Adipose tissue (tissue), 3 donors: ENCODE data around the gene ANKRD33B. TPM values are rescaled to one million over a fixed set of nuclear protein-coding genes. Genes with fewer than 3 reads are reported as not detected.
"Not testable (repeated sequence)": the region's sequence is repeated elsewhere in the genome, so short reads cannot be mapped to it uniquely, and the experiment has no call there.

Source experiments
- H3K27ac ChIP-seq: one replicate; pipeline ENCODE4 v1.5.1; 2013; ENCODE audit warnings: low read depth, low read length
- WGBS, 3 donors: extraction: QIAGEN DNeasy Blood & Tissue Kit; methylation state at CpG; one replicate each; pipeline ENCODE4 v1.1.7; 2013; 5-methylcytosine and 5-hydroxymethylcytosine counted together
- polyA plus RNA-seq, 3 donors: library from polyadenylated mRNA; stranded (reverse); fragments of 200-250 nt; gene quantifications; one replicate each; pipeline ENCODE4 v1.2.3, GENCODE V29; 2013
- donor health status: healthy with polysubstance abuse.
- donor health status: Bipolar disorder and iron deficiency.
- donor health status: healthy.

The ANKRD33B gene
- polyA plus RNA-seq, 3 donors = 0.32 to 2.9 (median 0.89) TPM

DNA sequence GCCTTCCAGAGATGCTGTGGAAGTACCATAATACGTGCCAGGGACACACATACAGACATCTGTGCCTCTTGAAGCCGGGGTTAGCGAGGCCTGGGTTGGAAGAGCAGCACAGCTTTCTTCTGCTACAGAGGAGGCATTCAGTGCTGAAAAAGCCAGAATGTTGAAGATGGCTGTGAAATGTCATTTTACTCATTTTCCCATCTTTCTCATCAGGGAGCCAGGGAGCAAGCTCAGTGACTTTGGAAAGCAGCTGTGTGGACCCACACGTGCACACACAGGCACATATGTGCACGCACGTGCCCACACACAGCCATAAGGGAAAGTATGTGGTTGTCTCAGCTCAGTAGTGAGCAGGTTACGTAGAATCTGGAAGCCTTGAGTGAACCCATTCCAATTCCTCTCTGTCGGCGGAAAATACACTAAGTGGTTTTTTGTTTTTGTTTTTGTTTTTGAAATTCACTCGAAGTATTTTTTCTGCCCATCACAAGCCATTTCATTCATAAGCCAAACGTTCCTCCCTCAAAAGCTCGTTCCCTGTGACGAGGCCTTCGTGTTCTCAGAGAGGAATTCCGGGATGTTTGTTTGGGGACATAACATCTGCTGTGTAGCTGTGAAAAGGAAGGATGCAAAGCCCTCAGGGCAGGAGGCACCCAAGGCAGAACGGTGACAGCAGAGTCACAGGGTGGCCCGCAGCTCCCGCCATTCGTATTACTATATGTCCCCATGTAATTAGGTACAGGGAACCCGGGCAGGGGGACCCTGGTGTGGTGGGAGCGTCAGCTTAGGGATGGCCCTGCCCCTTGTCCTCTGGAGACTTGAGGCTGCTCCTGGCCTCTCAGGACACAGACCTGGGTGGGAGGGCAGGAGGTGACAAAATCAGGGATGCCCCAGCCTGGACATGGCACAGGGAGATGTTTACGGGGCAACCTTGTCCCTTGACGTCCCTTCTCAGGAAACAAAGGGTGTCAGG lies 29.0 kb upstream of the ANKRD33B start:
- no peak overlapping the region for H3K27ac ChIP-seq
- WGBS, 3 donors = 69 to 84% (median 82%) methylated on average over 23 of the region's 23 CpGs

DNA sequence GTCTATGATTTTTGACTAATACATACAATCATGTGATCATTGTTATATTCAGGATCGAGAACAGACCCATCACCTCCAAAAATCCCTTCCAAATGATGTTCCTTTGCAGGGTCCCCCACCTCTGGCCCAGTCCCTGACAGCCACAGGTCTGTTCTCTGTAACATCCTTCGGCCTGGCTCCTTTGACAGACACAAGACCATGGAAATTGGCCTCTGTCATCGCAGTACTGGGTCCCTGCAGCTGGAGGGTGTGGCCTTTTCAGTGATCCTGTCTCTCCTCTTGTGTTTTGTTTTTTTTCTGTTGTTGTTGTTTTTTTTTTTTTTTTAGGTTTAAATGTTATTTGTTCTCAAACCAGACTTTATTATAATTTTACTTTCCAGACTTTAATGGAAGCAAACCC lies 27.4 kb upstream of the ANKRD33B start:
- H3K27ac ChIP-seq = no peak overlapping the region
- 61 to 73% (median 70%) methylated on average over 3 of the region's 3 CpGs for WGBS, 3 donors

DNA sequence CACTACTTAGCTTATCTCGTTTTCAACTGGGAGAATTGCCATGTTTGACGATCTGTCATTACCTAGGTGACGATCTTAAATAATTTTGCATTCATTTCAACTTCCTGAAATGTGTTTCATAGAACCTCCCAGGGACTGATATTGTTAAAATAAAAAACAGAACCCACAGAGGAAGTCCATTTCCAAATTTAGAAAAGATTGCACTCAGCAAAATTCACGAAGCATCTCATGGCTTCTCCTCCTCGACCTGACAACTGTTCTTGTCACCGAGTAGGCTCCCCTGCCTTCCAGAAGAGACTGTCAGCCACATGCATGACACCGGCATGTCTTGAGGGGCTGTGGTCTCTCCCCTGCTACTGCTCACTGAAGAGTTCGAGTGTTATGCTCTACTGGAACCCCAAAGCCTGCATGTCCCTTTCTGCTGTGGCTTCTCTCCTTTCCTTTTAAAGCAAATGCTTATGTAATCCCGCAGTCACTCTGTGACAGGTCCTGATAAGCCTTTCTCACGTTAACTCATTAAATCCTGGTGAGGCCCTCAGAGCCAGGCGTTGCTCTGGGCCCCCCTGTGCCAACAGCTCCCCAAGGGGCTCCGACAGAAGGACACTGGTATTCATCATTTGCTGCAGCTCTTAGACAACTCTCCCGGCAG lies 26.8 kb upstream of the ANKRD33B start:
- WGBS, 3 donors = 12 to 22% (median 13%) methylated on average over 13 of the region's 13 CpGs
- H3K27ac ChIP-seq = no peak overlapping the region

DNA sequence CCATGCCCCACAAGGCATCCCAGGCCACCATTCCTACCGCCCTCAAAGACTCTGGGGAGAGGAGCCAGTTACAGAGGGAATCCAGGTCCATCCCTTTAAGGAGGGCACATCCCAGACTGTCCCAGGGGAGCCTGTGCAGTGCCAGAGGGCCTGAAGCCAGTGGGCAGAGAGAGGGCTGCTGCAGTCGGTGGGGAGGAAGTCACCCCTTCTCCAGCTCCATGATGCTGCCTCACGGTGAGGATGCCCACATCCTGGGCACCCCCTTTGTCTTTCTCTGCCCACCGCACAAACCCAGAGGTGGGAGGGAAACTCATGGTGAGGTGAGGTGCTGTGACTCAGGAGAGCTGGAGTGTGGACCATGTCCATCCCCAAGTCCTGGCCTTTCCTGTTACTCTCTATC lies 26.2 kb upstream of the ANKRD33B start:
- 38 to 60% (median 46%) methylated on average over 4 of the region's 4 CpGs for WGBS, 3 donors

DNA sequence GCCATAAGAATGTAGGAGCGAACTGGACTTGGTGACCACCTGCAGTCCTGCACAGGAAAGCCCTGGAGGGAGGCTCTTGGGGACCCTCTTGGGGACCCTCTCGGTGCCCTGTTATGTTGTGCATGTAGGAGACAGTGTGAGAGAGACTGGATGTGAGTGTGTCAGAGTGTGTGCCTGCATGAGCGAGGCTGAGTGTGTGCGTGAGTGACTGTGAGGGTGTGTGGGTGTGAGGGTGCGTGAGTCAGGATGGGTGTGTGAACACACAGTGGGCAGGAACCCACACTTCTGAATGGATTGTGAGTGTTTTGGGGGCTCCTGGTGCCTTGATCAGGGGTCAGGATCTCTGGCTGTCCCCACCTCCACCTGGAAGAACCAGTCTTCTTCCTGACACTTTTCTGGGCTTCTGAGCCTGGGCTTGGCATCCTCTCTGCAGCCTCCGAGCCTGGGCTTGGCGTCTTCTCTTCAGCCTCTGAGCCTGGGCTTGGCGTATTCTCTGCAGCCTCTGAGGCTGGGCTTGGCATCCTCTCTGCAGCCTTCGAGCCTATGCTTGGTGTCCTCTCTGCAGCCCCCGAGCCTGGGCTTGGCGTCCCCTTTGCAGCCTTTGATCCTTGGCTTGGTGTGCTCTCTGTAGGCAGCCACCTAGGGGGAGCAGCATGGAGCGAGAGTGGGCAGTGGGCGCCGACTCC lies 25.6 kb upstream of the ANKRD33B start:
- no peak overlapping the region for H3K27ac ChIP-seq
- 72 to 78% (median 74%) methylated on average over 14 of the region's 14 CpGs for WGBS, 3 donors

More for the DNA sequence above, 26.2 kb upstream of the ANKRD33B start:
- H3K27ac ChIP-seq = no peak overlapping the region

DNA sequence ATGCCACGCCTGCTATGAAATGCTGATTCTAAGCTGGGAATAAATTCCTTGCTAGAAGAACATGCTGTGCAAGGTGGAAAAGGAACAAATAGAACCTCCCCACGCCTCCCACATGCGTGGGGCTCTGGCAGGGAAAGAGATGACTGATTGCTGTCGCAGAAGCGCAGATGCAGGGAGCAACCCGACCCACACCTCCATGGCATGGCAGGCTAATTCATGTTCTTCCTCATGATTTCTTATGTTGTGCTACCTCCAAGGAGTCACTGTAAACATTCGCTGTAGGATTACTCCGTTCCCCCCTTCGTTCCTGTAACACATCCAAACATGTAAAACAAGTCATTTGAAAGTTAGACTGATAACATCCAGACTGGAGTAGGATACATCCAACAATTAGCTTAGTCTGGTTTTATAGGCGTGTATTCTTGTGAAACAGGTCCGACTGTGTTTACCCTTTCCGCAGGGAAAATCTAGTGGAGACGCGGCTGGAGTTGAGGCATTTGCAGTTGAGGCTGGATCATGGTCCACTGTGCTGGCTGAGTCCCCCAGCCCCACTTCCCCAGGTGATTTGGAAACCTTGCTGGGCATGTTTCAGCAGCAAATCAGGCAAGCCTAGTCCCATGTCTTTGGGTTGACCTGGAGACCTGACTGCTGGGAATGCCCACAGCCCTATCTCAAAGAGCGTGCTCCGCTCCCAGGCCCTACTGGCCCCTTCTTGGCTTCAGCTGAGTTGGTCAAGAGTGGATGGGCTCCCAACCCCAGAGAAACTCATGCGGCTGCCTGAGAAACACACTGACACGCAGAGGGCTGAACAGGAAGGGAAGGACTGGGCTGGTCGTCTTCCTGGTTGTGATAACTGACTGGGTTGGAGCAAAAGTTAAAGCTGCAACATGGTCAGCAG lies 24.8 kb upstream of the ANKRD33B start:
- 69 to 74% (median 71%) methylated on average over 19 of the region's 19 CpGs for WGBS, 3 donors
- H3K27ac ChIP-seq = no peak overlapping the region

DNA sequence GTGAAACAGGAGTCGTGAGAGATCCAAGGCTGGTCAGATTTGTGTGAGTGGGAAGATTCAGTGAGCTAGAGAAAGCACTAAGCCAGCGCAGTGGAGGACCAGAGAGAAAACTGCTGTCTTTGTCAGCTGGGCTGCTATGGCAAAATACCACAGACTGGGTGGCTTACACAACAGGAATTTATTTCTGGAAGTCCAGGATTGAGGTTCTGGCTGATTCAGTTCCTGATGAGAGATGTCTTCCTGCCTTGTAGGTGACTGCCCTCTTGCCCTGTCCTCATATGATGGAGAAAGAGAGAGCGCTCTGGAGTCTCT lies 24.2 kb upstream of the ANKRD33B start:
- no peak overlapping the region for H3K27ac ChIP-seq
- WGBS, 3 donors = 59 to 82% (median 72%) methylated on average over 3 of the region's 3 CpGs

DNA sequence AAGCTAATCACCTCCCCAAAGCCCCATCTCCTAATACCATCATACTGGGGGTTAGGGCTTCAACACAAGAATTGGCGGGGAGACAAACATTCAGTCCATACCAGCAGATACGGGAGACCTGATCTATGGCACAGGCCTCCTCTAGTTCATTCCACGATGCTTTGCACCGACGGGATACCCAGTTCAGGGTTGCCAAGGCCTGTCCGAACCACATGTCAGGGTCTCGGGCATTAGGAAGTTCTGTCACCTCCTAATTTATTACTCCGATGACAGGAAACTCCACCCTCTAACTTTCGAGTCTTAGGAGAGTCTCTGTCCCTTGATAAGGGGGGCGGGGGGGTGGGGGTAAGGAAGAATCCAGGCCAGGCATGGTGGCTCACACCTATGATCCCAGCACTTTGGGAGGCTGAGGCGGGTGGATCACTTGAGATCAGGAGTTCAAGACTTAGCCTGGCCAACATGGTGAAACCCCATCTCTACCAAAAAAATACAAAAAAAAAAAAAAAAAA lies 23.8 kb upstream of the ANKRD33B start:
- whole genome bisulfite sequencing, 3 donors = 70 to 85% (median 80%) methylated on average over 11 of the region's 11 CpGs
- H3K27ac ChIP-seq = no peak overlapping the region

DNA sequence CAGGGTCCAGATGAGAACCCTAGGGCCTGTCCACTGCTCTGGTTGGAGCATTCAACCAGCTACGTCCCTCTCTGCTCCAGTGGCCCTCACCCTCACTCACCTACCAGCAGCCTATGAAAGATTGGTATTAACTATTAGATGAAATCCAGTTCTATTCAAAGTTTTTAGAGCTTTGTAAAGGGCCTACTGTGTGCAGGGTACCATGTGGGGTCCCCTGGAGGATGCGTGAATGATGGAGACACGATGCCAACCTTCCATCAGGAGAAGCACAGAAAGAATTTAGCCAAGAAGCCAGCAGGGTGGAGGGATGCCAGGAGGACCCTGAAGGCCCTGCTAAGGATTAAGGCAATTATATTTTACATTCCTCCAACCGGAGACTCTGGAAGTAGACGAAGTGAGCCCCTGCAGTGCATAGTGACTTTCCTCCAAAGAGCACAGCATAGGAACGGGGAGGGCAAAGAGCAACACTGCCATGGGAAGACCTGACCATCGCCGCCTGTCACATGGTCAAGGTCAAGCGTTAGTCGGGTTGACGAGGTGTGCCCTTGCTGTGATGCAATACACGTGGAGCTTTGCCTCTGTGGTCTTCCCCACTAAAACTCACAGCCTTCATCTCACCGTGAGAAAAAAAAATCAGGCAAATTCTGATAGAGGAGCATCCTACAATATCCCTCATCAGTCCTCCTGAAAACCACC lies 22.8 kb upstream of the ANKRD33B start:
- 75 to 83% (median 81%) methylated on average over 13 of the region's 13 CpGs for WGBS, 3 donors

DNA sequence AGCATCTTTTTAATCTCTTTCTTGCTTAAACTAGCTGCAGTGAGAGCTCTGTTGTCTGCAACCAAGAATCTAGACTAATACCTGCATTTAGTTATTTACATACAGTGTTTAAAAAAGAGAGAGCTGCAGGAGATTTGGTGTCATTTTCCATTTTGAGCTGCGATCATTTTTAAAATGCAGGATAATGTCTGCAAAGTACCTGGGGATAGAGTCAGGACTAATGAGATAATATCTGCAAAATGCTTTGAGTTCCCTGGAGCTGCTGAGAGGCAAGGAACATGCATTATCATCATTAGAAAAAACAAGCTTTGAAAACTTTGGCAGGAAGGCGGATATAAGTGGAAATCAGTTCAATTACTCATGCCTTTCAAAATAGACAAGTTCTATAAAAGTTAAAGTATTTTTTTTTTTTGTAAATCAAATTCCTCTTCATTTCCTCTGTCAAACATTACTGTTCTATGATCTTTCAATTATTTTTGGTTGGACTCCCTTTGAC lies 21.8 kb upstream of the ANKRD33B start:
- WGBS, 3 donors = 74 to 77% (median 75%) methylated on average over 2 of the region's 2 CpGs

More for the DNA sequence above, 22.8 kb upstream of the ANKRD33B start:
- H3K27ac ChIP-seq = no peak overlapping the region

DNA sequence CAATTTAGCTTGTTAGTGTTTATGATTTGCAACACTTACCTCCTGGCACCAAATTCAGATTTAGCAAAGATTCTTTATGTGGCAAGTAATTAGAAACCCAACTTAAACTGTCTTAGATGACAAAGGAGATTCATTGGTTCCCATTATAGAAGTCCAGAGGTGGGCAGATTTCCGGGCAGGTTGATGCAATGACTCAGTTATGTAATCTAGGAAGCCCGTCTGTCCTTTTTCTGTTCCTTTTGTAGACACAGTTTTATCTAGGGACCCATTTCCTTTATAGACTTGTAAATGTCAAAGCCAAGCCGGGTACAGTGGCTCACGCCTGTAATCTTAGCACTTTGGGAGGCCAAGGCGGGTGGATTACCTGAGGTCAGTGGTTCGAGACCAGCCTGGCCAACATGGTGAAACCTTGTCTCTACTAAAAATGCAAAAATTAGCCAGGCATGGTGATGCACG lies 20.3 kb upstream of the ANKRD33B start:
- no peak overlapping the region for H3K27ac ChIP-seq
- 46 to 67% (median 50%) methylated on average over 7 of the region's 7 CpGs for WGBS, 3 donors

More for the DNA sequence above, 21.8 kb upstream of the ANKRD33B start:
- no peak overlapping the region for H3K27ac ChIP-seq

DNA sequence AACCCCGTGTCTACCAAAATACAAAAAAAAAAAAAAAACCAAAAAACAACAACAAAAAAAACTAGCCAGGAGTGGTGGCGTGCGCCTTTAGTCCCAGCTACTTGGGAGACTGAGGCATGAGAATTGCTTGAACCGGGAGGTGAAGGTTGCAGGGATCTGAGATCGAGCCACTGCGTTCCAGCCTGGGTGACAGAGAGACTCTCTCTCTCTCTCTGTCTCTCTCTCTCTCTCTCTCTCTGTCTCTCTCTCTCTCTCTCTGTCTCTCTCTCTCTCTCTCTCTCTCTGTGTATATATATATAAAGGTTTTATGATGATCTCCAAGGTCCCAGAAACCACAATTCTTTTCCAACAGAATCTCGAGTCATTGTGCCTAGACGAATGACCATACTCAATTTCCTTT lies 18.8 kb upstream of the ANKRD33B start:
- no peak overlapping the region for H3K27ac ChIP-seq
- WGBS, 3 donors = 77 to 81% (median 77%) methylated on average over 8 of the region's 8 CpGs

DNA sequence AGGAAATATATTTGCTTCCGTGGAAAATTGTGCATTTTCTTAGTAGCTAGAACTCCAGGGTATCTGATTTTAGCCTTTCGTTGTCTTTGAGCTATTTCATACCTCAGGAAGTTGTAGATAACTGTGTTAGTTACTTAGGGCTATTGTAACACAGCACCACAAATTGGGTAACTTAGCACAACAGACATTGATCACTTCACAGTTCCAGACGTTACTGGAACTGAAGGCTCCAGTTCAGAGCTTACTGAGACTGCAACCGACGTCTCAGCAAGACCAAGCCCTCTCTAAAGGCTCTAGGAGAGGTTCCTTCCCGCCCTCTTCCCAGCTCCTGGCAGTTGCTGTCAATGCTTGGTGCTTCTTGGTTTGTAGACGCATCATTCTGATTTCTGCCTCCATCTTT lies 17.7 kb upstream of the ANKRD33B start:
- WGBS, 3 donors = 43 to 53% (median 52%) methylated on average over 7 of the region's 7 CpGs
- no peak overlapping the region for H3K27ac ChIP-seq

DNA sequence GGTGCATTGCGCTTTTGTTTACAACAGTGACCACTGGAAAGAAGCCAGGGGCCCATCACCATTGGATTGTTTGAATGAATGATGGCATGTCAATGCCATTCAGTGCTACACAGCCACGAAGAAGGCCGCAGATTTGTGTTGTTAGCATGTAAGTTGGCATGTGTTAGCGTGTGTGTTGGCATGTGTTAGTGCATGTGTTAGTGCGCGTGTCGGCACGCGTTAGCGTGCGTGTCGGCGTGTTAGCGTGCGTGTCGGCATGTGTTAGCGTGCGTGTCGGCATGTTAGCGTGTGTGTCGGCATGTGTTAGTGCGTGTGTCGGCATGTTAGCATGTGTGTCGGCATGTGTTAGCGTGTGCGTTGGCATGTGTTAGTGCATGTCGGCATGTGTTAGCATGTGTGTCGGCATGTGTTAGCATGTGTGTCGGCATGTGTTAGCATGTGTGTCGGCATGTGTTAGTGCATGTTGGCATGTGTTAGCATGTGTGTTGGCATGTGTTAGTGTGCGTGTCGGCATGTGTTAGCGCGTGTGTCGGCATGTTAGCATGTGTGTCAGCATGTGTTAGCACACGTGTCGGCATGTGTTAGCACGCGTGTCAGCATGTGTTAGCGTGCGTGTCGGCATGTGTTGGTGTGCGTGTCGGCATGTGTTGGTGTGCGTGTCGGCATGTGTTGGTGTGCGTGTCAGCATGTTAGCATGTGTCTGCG lies 15.3 kb upstream of the ANKRD33B start:
- H3K27ac ChIP-seq = no peak overlapping the region
- 93 to 95% (median 94%) methylated on average over 48 of the region's 48 CpGs for WGBS, 3 donors

DNA sequence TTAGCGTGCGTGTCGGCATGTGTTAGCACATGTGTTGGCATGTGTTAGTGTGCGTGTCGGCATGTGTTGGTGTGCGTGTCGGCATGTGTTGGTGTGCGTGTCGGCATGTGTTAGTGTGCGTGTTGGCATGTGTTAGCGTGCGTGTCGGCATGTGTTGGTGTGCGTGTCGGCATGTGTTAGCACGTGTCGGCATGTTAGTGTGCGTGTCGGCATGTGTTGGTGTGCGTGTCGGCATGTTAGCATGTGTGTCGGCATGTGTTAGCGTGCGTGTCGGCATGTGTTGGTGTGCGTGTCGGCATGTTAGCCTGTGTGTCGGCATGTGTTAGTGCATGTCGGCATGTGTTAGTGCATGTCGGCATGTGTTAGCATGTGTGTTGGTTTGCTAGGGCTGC lies 14.8 kb upstream of the ANKRD33B start:
- not testable (repeated sequence) for H3K27ac ChIP-seq
- WGBS, 3 donors = 97 to 99% (median 98%) methylated on average over 30 of the region's 30 CpGs

DNA sequence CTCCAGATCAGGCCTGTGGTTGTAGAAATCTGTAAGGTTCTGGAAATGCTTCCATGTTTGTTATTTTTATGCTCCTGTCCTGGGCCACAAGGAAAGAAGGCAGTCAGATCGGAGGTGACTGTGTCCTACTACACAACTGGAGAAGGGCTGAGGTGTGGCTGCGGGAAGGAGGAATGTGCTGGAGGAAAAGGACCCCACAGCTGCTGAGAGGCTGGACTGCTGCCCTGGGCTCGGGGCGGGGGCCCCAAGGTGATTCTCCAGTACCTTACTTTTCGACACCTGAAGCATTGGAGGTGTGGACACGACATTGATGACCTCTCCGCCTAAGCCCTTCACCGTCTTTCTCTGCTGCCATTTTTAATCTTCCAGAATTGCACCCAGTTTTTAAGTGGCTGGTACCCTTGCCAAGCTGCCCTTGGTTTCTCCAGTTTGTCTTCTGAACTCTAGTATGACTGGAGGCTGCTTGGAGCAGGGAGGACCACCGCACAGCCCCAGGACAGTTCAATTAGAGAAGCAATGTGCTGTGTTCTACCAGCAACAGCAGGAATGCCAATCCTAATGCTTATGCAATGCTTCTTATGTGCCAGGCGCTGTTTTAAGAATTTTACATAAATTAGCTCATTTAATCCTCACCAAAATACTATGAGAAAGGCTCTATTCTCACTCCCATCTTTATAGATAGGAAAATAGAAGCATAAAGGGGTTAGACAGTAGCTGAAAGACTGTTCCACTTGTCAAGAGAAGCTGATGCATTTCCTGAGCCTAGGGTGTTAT lies 13.5 kb upstream of the ANKRD33B start:
- no peak overlapping the region for H3K27ac ChIP-seq
- 75 to 87% (median 81%) methylated on average over 10 of the region's 10 CpGs for WGBS, 3 donors
